Caco-2 (cell line): ENCODE data around the gene IMMP2L. TPM values are rescaled to one million over a fixed set of nuclear protein-coding genes. Genes with fewer than 3 reads are reported as not detected.

Experiments used
- BruUV-seq: library from RNA; stranded (reverse); fragments of 400-500 nt; replicated peaks from 2 replicates; lab custom pipeline; 2021; lab: Mats Ljungman, UMichigan
- CTCF ChIA-PET: fragments of 300-600 bp; sonication (Branson Sonifier 250); formaldehyde crosslinking; loops from one replicate; lab custom pipeline; 2022; ENCODE audit warnings: antibody characterized with exemption; lab: Charles Lee
- POLR2A ChIA-PET: fragments of 300-600 bp; sonication (Branson Sonifier 250); formaldehyde crosslinking; loops from one replicate; lab custom pipeline; 2022; ENCODE audit warnings: antibody characterized with exemption; lab: Charles Lee
- DNase-seq, 2 experiments: peaks; one replicate each; pipeline versions ENCODE4 v3.0.0 to v3.0.0-alpha.2; 2020 to 2022
- H3K27me3 ChIP-seq: replicated peaks from 2 replicates; pipeline ENCODE4 v1.6.0; 2011; ENCODE audit warnings: low read length; ENCODE audit not compliant: control insufficient read depth, insufficient read depth
- H3K36me3 ChIP-seq: 2 replicates; pipeline ENCODE4 v1.5.1; 2011; ENCODE audit warnings: low read length; ENCODE audit not compliant: control insufficient read depth, insufficient read depth
- H3K4me1 ChIP-seq: fragments of 250-450 bp; sonication (Bioruptor Pico); 2 replicates; pipeline ENCODE4 v1.5.1; 2020; ENCODE audit warnings: mild to moderate bottlenecking
- H3K4me3 ChIP-seq: 2 replicates; pipeline ENCODE4 v1.5.1; 2011; ENCODE audit warnings: low read depth, mild to moderate bottlenecking, control low read depth, low read length
- H3K9me3 ChIP-seq: fragments of 250-450 bp; sonication (Bioruptor Pico); 2 replicates; pipeline ENCODE4 v1.5.1; 2020; ENCODE audit warnings: mild to moderate bottlenecking, moderate library complexity
- H3K27ac Mint-ChIP-seq: one replicate; pipeline ENCODE4 v1.8.0; 2022; ENCODE audit warnings: mixed read lengths; ENCODE audit not compliant: unreplicated experiment
- H3K27me3 Mint-ChIP-seq: one replicate; pipeline ENCODE4 v1.8.0; 2022; ENCODE audit warnings: mixed read lengths; ENCODE audit not compliant: insufficient read depth, unreplicated experiment
- H3K36me3 Mint-ChIP-seq: one replicate; pipeline ENCODE4 v1.8.0; 2022; ENCODE audit warnings: mild to moderate bottlenecking, mixed read lengths; ENCODE audit not compliant: insufficient read depth, unreplicated experiment
- H3K4me1 Mint-ChIP-seq: one replicate; pipeline ENCODE4 v1.8.0; 2022; ENCODE audit warnings: low read depth, mixed read lengths; ENCODE audit not compliant: unreplicated experiment
- H3K4me3 Mint-ChIP-seq: one replicate; pipeline ENCODE4 v1.8.0; 2022; ENCODE audit warnings: mild to moderate bottlenecking, moderate library complexity, mixed read lengths; ENCODE audit not compliant: unreplicated experiment
- H3K9me3 Mint-ChIP-seq: one replicate; pipeline ENCODE4 v1.8.0; 2022; ENCODE audit warnings: mixed read lengths; ENCODE audit not compliant: unreplicated experiment
- CTCF ChIP-seq, 2 experiments: fragments of 200-600 bp in 1 of 2; IDR thresholded peaks; 1 replicate in 1 of 2; 2 replicates in 1 of 2; pipeline versions ENCODE4 v1.5.1 to v1.8.0; 2011 to 2022; ENCODE audit warnings: antibody characterized with exemption in 1 of 2, control low read depth in 1 of 2, inconsistent platforms in 1 of 2, low read depth in 1 of 2, low read length in 1 of 2, mild to moderate bottlenecking in 1 of 2, moderate library complexity in 1 of 2; ENCODE audit not compliant: insufficient read depth in 1 of 2, severe bottlenecking in 1 of 2, unreplicated experiment in 1 of 2
- intact Hi-C: fragments of 100-400 bp; cut with micrococcal nuclease; formaldehyde crosslinking; loops from one replicate; pipeline ENCODE4 v1.10.0; 2022; ENCODE audit not compliant: unreplicated experiment
- total RNA-seq: library from RNA; stranded (reverse); gene quantifications from 2 replicates; pipeline ENCODE4 v1.2.3, GENCODE V29; 2022

Gene IMMP2L
- total RNA-seq, 1 experiment from 2014 or later: 9.5 TPM

DNA sequence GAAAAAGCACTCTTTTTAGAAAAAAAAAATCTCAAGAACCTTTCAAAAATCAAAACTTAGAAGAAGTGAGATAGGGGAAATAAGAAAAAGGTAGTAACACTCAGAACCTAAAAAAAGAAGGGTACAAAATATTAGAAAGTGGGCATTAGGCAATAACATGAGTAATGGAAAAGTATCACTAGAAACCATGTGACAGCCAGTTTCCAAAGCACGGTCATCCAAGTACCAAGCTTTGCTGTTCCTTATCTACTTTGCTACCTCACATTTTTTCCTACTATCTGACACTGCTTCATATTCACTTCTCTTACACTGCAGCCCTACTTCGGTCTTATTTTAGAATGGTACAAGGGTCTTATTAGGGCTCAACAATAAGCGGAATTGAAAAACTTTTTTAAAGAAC lies 30.3 kb downstream of the IMMP2L start:
- no peaks in the 10 kb centered on the region for H3K9me3 ChIP-seq
- intact Hi-C loops: loop anchor here (2.0 kb wide), 1 partner anchor 31 kb away; the partner anchor contains the start of gene IMMP2L
- no peaks in the 10 kb centered on the region for H3K4me1 Mint-ChIP-seq
- no peaks in the 10 kb centered on the region for H3K27me3 Mint-ChIP-seq
- H3K4me3 ChIP-seq: no peak overlapping the region
- no peak for TF ChIP-seq CTCF (IDR thresholded peaks at IDR 0.05; ENCODE audit: insufficient read depth in 1 of 2, low read depth in 1 of 2, low read length in 1 of 2, severe bottlenecking in 1 of 2, unreplicated experiment in 1 of 2)
- H3K27ac Mint-ChIP-seq: no peak overlapping the region
- H3K4me1 ChIP-seq: no peaks in the 10 kb centered on the region
- H3K4me3 Mint-ChIP-seq: no peak overlapping the region
- no peak for DNase-seq
- ChIA-PET POLR2A (no interaction called here), CTCF (no interaction called here)
- no peaks in the 10 kb centered on the region for H3K36me3 Mint-ChIP-seq
- no peaks in the 10 kb centered on the region for H3K9me3 Mint-ChIP-seq
- H3K27me3 ChIP-seq: no peaks in the 10 kb centered on the region
- no TSS peak for BruUV-seq
- H3K36me3 ChIP-seq: no peaks in the 10 kb centered on the region

- ChIA-PET POLR2A (no interaction called here), CTCF (no interaction called here)
- no peak for DNase-seq
- no peak for TF ChIP-seq CTCF (IDR thresholded peaks at IDR 0.05; ENCODE audit: insufficient read depth in 1 of 2, low read depth in 1 of 2, low read length in 1 of 2, severe bottlenecking in 1 of 2, unreplicated experiment in 1 of 2)
- Mint-ChIP-seq H3K4me1 (no peaks in the 10 kb centered on the region), H3K9me3 (no peaks in the 10 kb centered on the region), H3K36me3 (no peaks in the 10 kb centered on the region), H3K27ac (no peak overlapping the region), H3K27me3 (no peaks in the 10 kb centered on the region), H3K4me3 (no peak overlapping the region)
- no peaks in the 10 kb centered on the region for H3K4me1 ChIP-seq
- no peaks in the 10 kb centered on the region for H3K9me3 ChIP-seq
- H3K27me3 ChIP-seq: no peaks in the 10 kb centered on the region
- BruUV-seq: no TSS peak
- no peaks in the 10 kb centered on the region for H3K36me3 ChIP-seq
- H3K4me3 ChIP-seq: no peak overlapping the region
- intact Hi-C loops: no loop called here
Observed at GRCh38 chr7:111530356-111530668, 32.0 kb downstream of the IMMP2L start.

GRCh38 chr7:111529507-111530355 lies 32.6 kb downstream of the IMMP2L start:
- CTCF ChIA-PET: no interaction called here
- Mint-ChIP-seq H3K4me1 (peaks cover 4% of the 10 kb centered on the region), H3K27me3 (no peaks in the 10 kb centered on the region), H3K9me3 (no peaks in the 10 kb centered on the region), H3K36me3 (no peaks in the 10 kb centered on the region), H3K27ac (no peak overlapping the region), H3K4me3 (no peak overlapping the region)
- no peak for DNase-seq
- intact Hi-C loops: no loop called here
- Histone ChIP-seq H3K9me3 (no peaks in the 10 kb centered on the region), H3K36me3 (no peaks in the 10 kb centered on the region), H3K4me1 (no peaks in the 10 kb centered on the region), H3K4me3 (no peak overlapping the region), H3K27me3 (no peaks in the 10 kb centered on the region)
- POLR2A ChIA-PET: no interaction called here
- no TSS peak for BruUV-seq
- TF ChIP-seq CTCF (IDR thresholded peaks at IDR 0.05; ENCODE audit: insufficient read depth in 1 of 2, low read depth in 1 of 2, low read length in 1 of 2, severe bottlenecking in 1 of 2, unreplicated experiment in 1 of 2): no peak
